NCI-H1436 (cell line): ENCODE results near the gene MTARC1.

Experiments used
- DNase-seq: peaks from one replicate; lab custom pipeline; 2025; lab: John Stamatoyannopoulos, UW

MTARC1 gene

GRCh38 chr1:220834155-220834870, 47.6 kb downstream of the MTARC1 start:
- no peak for DNase-seq
